K562 (cell line): ENCODE data around the gene FUT2. TPM values are rescaled to one million over a fixed set of nuclear protein-coding genes. Genes with fewer than 3 reads are reported as not detected.

ENCODE experiments used
- CUX1 ChIP-seq: fragments of 200-800 bp; sonication (Bioruptor generic); IDR thresholded peaks from 2 replicates; pipeline ENCODE4 v1.6.1; 2016; ENCODE audit warnings: missing genetic modification characterization, missing compliant biosample characterization
- E2F3 ChIP-seq: fragments of 250-450 bp; sonication (Bioruptor Pico); IDR thresholded peaks from 2 replicates; pipeline ENCODE4 v1.4.0; 2020; ENCODE audit warnings: mild to moderate bottlenecking
- GATAD2A ChIP-seq: fragments of 450-650 bp; IDR thresholded peaks from 2 replicates; pipeline ENCODE4 v1.6.1; 2017
- NRF1 ChIP-seq, 2 experiments: fragments of 450-650 bp; IDR thresholded peaks in 1 of 2; conservative IDR thresholded peaks in 1 of 2; 2 replicates each; pipeline ENCODE4 v1.6.1; 2014; ENCODE audit warnings: mild to moderate bottlenecking in 2 of 2
- POLR2A ChIP-seq: fragments of 450-650 bp; conservative IDR thresholded peaks from 2 replicates; pipeline ENCODE4 v1.6.1; 2016
- POLR2B ChIP-seq: fragments of 450-650 bp; IDR thresholded peaks from 2 replicates; pipeline ENCODE4 v1.6.1; 2018; ENCODE audit warnings: low read depth; ENCODE audit not compliant: partially characterized antibody
- PRPF4 ChIP-seq: fragments of 200-400 bp; formaldehyde crosslinking; IDR thresholded peaks from one replicate; pipeline ENCODE4 v1.6.1; 2017; ENCODE audit warnings: low read length, low read depth, mild to moderate bottlenecking; ENCODE audit not compliant: insufficient read depth, poor library complexity, severe bottlenecking
- PTBP1 ChIP-seq: fragments of 200-400 bp; formaldehyde crosslinking; IDR thresholded peaks from 2 replicates; pipeline ENCODE4 v1.6.1; 2017; ENCODE audit warnings: low read depth, low read length
- ZC3H4 ChIP-seq: sonication (generic); formaldehyde crosslinking; IDR thresholded peaks from 2 replicates; pipeline ENCODE4 v1.9.0; 2021; ENCODE audit warnings: missing genetic modification reagents, borderline replicate concordance
- ZNF398 ChIP-seq: fragments of 250-450 bp; sonication (Bioruptor Pico); IDR thresholded peaks from 2 replicates; pipeline ENCODE4 v1.8.0; 2021; ENCODE audit warnings: moderate library complexity, mild to moderate bottlenecking, inconsistent platforms
- ZNF407 ChIP-seq: fragments of 450-650 bp; IDR thresholded peaks from 2 replicates; pipeline ENCODE4 v1.6.1; 2016; ENCODE audit warnings: low read depth
- polyA plus RNA-seq, 8 experiments: library from polyadenylated mRNA; depleted of rRNA in 4 of 8; stranded (reverse) in 5 of 8; unstranded in 3 of 8; fragments of >200 nt; fragmentation: Nextera tagmentation in 2 of 8; fragmentation: Illumina TruSeq in 1 of 8; extraction: Ambion mirVana in 2 of 8; extraction: Trizol in 1 of 8; gene quantifications; 2 replicates each; pipeline versions ENCODE4 v1.2.1 to v1.2.3, GENCODE V29; 2011 to 2014; ENCODE audit warnings: inconsistent platforms in 1 of 8, missing spikeins in 1 of 8
- total RNA-seq, 7 experiments: library from RNA; depleted of rRNA in 6 of 7; stranded (reverse); fragments of >200 nt in 6 of 7; fragmentation: Illumina TruSeq in 2 of 7; extraction: Trizol in 2 of 7; gene quantifications; 2 replicates each; pipeline versions ENCODE4 v1.2.1 to v1.2.3, GENCODE V29; 2011 to 2021; ENCODE audit warnings: low replicate concordance in 1 of 7

FUT2 gene
- total and polyA plus RNA-seq, 9 of the 15 experiments (the other 6 are each of a cell fraction or from before 2014, with no cell fraction given): 0.03 to 0.04 TPM; not detected in 7

- peak; percentile 39; the same call in 1 of the 2 replicates for TF ChIP-seq POLR2A
- no peak for TF ChIP-seq PTBP1
- no peak for TF ChIP-seq ZNF407
- peak; percentile 98 to 99 for TF ChIP-seq NRF1 (conservative IDR thresholded peaks at IDR 0.05 in 1 of 2, IDR thresholded peaks at IDR 0.05 in 1 of 2)
- no peak for TF ChIP-seq ZNF398 (CRISPR knock-in tag)
- peak; percentile 64; the same call in 1 of the 2 replicates for TF ChIP-seq GATAD2A
- no peak for TF ChIP-seq E2F3 (CRISPR knock-in tag)
- peak; percentile 27 for TF ChIP-seq POLR2B
- no peak for TF ChIP-seq CUX1
- no peak for TF ChIP-seq PRPF4
- TF ChIP-seq ZC3H4: no peak
These were observed 18.3 kb downstream of the FUT2 start (continued) for GRCh38 chr19:48713864-48714755.
